IMR-90 (cell line): ENCODE measurements around the gene ZNF365.

Experiments
- BHLHE40 ChIP-seq: fragments of 150-350 bp; IDR thresholded peaks from 2 replicates; pipeline ENCODE4 v1.6.1; 2016; ENCODE audit warnings: mild to moderate bottlenecking, low read depth, low read length
- CEBPB ChIP-seq: IDR thresholded peaks from 2 replicates; pipeline ENCODE4 v1.6.1; 2012; ENCODE audit warnings: low read depth, low read length, improper control_type of control experiment
- CHD1 ChIP-seq: IDR thresholded peaks from 2 replicates; pipeline ENCODE4 v1.6.1; 2012; ENCODE audit warnings: low read depth, low read length, improper control_type of control experiment
- MAFK ChIP-seq: IDR thresholded peaks from 2 replicates; pipeline ENCODE4 v1.6.1; 2012; ENCODE audit warnings: low read depth, low read length, improper control_type of control experiment
- MXI1 ChIP-seq: IDR thresholded peaks from 2 replicates; pipeline ENCODE4 v1.6.1; 2012; ENCODE audit warnings: low read depth, mild to moderate bottlenecking, low read length, moderate library complexity, borderline replicate concordance
- NFE2L2 ChIP-seq: fragments of 150-350 bp; IDR thresholded peaks from 2 replicates; pipeline ENCODE4 v1.6.1; 2016; ENCODE audit warnings: low read depth, mild to moderate bottlenecking, low read length
- POLR2A ChIP-seq: IDR thresholded peaks from 2 replicates; pipeline ENCODE4 v1.6.1; 2012; ENCODE audit warnings: mild to moderate bottlenecking, low read depth, low read length
- RAD21 ChIP-seq: IDR thresholded peaks from 2 replicates; pipeline ENCODE4 v1.6.1; 2012; ENCODE audit warnings: low read length, improper control_type of control experiment
- RCOR1 ChIP-seq: IDR thresholded peaks from 2 replicates; pipeline ENCODE4 v1.6.1; 2012; ENCODE audit warnings: mild to moderate bottlenecking, low read length, improper control_type of control experiment; ENCODE audit not compliant: insufficient replicate concordance
- RFX5 ChIP-seq: IDR thresholded peaks from 2 replicates; pipeline ENCODE4 v1.8.0; 2012; ENCODE audit warnings: low read depth, mild to moderate bottlenecking, low read length, moderate library complexity
- SMC3 ChIP-seq: fragments of 150-350 bp; IDR thresholded peaks from 2 replicates; pipeline ENCODE4 v1.6.1; 2016; ENCODE audit warnings: low read depth, mild to moderate bottlenecking, antibody characterized with exemption, low read length, moderate library complexity
- TF ChIP-seq, protein P1 (sequence below): conservative IDR thresholded peaks from 2 replicates; pipeline ENCODE4 v1.5.1; 2012; ENCODE audit warnings: mild to moderate bottlenecking, low read depth, low read length, improper control_type of control experiment
- TF ChIP-seq, protein P2 (sequence below): fragments of 150-350 bp; IDR thresholded peaks from 2 replicates; pipeline ENCODE4 v1.6.1; 2016; ENCODE audit warnings: low read depth, mild to moderate bottlenecking, low read length, moderate library complexity, borderline replicate concordance
- TF ChIP-seq, protein P3 (sequence below): fragments of 150-350 bp; IDR thresholded peaks from 2 replicates; pipeline ENCODE4 v1.6.1; 2017; ENCODE audit warnings: mild to moderate bottlenecking, antibody characterized with exemption, low read length, low read depth

DNA sequence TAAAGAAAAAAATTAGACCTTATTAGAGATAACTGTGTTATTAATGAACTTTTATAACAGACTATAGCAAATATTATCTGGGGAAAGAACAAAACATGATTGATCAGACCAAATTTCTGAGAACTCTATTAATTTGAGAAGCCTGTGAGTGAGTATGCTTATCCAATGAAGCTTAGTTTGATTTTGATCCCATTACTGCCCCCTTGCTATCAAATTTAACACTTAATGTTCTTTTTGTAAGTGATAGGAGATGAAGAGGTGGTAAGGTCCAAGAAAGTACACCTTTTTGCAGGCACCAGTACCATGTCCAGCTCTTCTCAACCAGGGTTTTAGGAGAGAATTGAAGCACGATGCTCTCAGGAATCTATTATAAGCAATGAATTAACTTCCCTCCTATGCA is 49.9 kb downstream of the ZNF365 start:
- TF ChIP-seq RAD21 (no peak), RCOR1 (no peak), POLR2A (no peak), CEBPB (no peak), RFX5 (no peak), SMC3 (no peak), MXI1 (no peak), CHD1 (no peak), NFE2L2 (no peak), BHLHE40 (no peak), MAFK (no peak)
- TF ChIP-seq, protein P1, sequence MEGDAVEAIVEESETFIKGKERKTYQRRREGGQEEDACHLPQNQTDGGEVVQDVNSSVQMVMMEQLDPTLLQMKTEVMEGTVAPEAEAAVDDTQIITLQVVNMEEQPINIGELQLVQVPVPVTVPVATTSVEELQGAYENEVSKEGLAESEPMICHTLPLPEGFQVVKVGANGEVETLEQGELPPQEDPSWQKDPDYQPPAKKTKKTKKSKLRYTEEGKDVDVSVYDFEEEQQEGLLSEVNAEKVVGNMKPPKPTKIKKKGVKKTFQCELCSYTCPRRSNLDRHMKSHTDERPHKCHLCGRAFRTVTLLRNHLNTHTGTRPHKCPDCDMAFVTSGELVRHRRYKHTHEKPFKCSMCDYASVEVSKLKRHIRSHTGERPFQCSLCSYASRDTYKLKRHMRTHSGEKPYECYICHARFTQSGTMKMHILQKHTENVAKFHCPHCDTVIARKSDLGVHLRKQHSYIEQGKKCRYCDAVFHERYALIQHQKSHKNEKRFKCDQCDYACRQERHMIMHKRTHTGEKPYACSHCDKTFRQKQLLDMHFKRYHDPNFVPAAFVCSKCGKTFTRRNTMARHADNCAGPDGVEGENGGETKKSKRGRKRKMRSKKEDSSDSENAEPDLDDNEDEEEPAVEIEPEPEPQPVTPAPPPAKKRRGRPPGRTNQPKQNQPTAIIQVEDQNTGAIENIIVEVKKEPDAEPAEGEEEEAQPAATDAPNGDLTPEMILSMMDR, result no peak
- TF ChIP-seq, protein P2, sequence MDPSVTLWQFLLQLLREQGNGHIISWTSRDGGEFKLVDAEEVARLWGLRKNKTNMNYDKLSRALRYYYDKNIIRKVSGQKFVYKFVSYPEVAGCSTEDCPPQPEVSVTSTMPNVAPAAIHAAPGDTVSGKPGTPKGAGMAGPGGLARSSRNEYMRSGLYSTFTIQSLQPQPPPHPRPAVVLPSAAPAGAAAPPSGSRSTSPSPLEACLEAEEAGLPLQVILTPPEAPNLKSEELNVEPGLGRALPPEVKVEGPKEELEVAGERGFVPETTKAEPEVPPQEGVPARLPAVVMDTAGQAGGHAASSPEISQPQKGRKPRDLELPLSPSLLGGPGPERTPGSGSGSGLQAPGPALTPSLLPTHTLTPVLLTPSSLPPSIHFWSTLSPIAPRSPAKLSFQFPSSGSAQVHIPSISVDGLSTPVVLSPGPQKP, result no peak
- TF ChIP-seq, protein P3, sequence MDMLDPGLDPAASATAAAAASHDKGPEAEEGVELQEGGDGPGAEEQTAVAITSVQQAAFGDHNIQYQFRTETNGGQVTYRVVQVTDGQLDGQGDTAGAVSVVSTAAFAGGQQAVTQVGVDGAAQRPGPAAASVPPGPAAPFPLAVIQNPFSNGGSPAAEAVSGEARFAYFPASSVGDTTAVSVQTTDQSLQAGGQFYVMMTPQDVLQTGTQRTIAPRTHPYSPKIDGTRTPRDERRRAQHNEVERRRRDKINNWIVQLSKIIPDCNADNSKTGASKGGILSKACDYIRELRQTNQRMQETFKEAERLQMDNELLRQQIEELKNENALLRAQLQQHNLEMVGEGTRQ, result no peak
